GM19023 (cell line): ENCODE data around the gene ACVR1B.

ENCODE experiments used
- ATAC-seq: cut with Tn5 transposase; IDR thresholded peaks from one replicate; pipeline ENCODE4 v1.9.1; 2021; ENCODE audit warnings: mild to moderate bottlenecking, moderate library complexity; ENCODE audit not compliant: unreplicated experiment

The ACVR1B gene

GRCh38 chr12:52042706-52043385 is 91.3 kb downstream of the ACVR1B start:
- no peak for ATAC-seq

GRCh38 chr12:52043386-52044212 is 92.1 kb downstream of the ACVR1B start:
- ATAC-seq: no peak

- no peak for ATAC-seq
These were observed 92.9 kb downstream of the ACVR1B start for GRCh38 chr12:52044292-52044983.

- ATAC-seq: no peak
These were observed 94.3 kb downstream of the ACVR1B start for GRCh38 chr12:52045794-52046199.
